AG04450 (cell line): Measurements from ENCODE around the gene MTMR12. TPM values are rescaled to one million over a fixed set of nuclear protein-coding genes. Genes with fewer than 3 reads are reported as not detected.

Experiments used
- CTCF ChIA-PET: fragments of 300-600, 350-600 bp; formaldehyde crosslinking; extraction: SDS; loops from one replicate; lab custom pipeline; 2022; ENCODE audit warnings: antibody characterized with exemption, inconsistent platforms; lab: Charles Lee
- POLR2A ChIA-PET: fragments of 350-600 bp; formaldehyde crosslinking; extraction: SDS; loops from one replicate; lab custom pipeline; 2021; ENCODE audit warnings: antibody characterized with exemption, inconsistent platforms; lab: Yijun Ruan, JAX
- DNase-seq: peaks from one replicate; pipeline ENCODE4 v3.0.0-alpha.2; 2011; ENCODE audit warnings: low read depth, low spot score
- H3K27ac ChIP-seq: one replicate; pipeline ENCODE4 v1.5.1; 2012; ENCODE audit warnings: low read depth, low read length, control low read depth
- H3K27me3 ChIP-seq: one replicate; pipeline ENCODE4 v1.6.0; 2012; ENCODE audit warnings: low read length; ENCODE audit not compliant: control insufficient read depth, insufficient read depth
- H3K4me3 ChIP-seq: 2 replicates; pipeline ENCODE4 v1.5.1; 2011; ENCODE audit warnings: mild to moderate bottlenecking, low read depth, low read length, control low read depth
- H3K9me3 ChIP-seq: 2 replicates; pipeline ENCODE4 v1.5.1; 2012; ENCODE audit warnings: low read length; ENCODE audit not compliant: control insufficient read depth, insufficient read depth
- polyA plus RNA-seq: library from polyadenylated mRNA; depleted of rRNA; stranded (reverse); fragments of >200 nt; gene quantifications from 2 replicates; pipeline ENCODE4 v1.2.3, GENCODE V29; 2011
- TF ChIP-seq, protein P1 (sequence below): IDR thresholded peaks from 2 replicates; pipeline ENCODE4 v1.5.1; 2011; ENCODE audit warnings: low read depth, low read length, control low read depth, inconsistent platforms

MTMR12 gene
- polyA plus RNA-seq, 1 experiment: 20.8 TPM

DNA sequence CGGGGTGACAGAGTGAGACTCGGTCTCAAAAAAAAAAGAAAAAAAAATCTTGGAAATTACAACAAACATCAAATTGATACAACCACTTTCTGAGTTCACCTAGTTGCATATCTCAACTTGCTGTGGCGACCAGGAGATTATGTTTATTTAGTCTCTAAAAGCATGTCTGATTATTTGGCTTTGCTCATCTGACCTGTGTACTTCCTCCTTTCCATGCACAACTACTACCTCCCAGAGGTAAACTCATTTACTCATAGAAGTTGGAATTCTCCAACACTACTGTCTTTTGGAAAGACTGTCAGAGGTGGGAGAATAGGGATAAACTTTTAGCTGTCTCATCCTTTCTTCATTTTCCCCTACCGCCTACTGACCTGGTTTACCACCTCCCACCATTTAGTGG, 42.6 kb downstream of the MTMR12 start:
- H3K4me3 ChIP-seq: no peak overlapping the region
- POLR2A ChIA-PET: no interaction called here
- TF ChIP-seq, protein P1, sequence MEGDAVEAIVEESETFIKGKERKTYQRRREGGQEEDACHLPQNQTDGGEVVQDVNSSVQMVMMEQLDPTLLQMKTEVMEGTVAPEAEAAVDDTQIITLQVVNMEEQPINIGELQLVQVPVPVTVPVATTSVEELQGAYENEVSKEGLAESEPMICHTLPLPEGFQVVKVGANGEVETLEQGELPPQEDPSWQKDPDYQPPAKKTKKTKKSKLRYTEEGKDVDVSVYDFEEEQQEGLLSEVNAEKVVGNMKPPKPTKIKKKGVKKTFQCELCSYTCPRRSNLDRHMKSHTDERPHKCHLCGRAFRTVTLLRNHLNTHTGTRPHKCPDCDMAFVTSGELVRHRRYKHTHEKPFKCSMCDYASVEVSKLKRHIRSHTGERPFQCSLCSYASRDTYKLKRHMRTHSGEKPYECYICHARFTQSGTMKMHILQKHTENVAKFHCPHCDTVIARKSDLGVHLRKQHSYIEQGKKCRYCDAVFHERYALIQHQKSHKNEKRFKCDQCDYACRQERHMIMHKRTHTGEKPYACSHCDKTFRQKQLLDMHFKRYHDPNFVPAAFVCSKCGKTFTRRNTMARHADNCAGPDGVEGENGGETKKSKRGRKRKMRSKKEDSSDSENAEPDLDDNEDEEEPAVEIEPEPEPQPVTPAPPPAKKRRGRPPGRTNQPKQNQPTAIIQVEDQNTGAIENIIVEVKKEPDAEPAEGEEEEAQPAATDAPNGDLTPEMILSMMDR: no peak
- DNase-seq: no peak
- H3K27ac ChIP-seq: no peak overlapping the region
- CTCF ChIA-PET: no interaction called here
- no peaks in the 10 kb centered on the region for H3K27me3 ChIP-seq
- H3K9me3 ChIP-seq: no peaks in the 10 kb centered on the region

- TF ChIP-seq, protein P1: no peak
- ChIA-PET POLR2A (no interaction called here), CTCF (no interaction called here)
Measured at GRCh38 chr5:32265902-32266301, 46.8 kb downstream of the MTMR12 start.

GRCh38 chr5:32264957-32265572, 47.7 kb downstream of the MTMR12 start:
- Histone ChIP-seq H3K4me3 (no peak overlapping the region), H3K27ac (no peak overlapping the region), H3K9me3 (no peaks in the 10 kb centered on the region), H3K27me3 (no peaks in the 10 kb centered on the region)
- TF ChIP-seq, protein P1: no peak
- CTCF ChIA-PET: no interaction called here
- DNase-seq: no peak
- POLR2A ChIA-PET: no interaction called here

More at GRCh38 chr5:32265902-32266301, 46.8 kb downstream of the MTMR12 start:
- Histone ChIP-seq H3K27me3 (no peaks in the 10 kb centered on the region), H3K9me3 (no peaks in the 10 kb centered on the region), H3K27ac (no peak overlapping the region), H3K4me3 (no peak overlapping the region)
- DNase-seq: no peak

DNA sequence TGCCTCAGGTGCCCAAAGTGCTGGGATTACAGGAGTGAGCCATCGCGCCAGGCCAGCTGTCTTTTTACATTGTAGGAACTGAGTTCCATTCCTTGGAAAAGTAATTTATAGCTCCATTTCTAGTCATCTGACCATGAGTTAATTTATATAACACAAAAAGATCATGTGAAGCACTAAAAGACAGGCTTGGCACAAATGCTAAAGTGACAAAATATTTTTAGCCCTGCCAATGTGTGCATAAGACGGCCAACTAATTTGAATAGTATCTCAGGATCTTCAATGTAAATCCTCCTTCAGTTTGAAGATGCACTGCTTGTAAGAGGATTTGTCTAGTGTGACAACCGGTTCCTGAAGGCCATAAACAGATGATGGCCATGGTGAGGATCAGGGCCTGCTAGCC, 49.1 kb downstream of the MTMR12 start:
- CTCF ChIA-PET: interaction anchor here (0.7 kb wide), 1 partner anchor 33 kb away, joined by 3 read pairs; no protein-coding TSS in a partner anchor
- H3K27me3 ChIP-seq: no peaks in the 10 kb centered on the region
- H3K9me3 ChIP-seq: no peaks in the 10 kb centered on the region
- POLR2A ChIA-PET: no interaction called here
- H3K27ac ChIP-seq: no peak overlapping the region
- no peak for DNase-seq
- no peak overlapping the region for H3K4me3 ChIP-seq
- TF ChIP-seq, protein P1: no peak

- ChIA-PET POLR2A (no interaction called here), CTCF (no interaction called here)
- no peak for DNase-seq
- no peak overlapping the region for H3K4me3 ChIP-seq
- H3K27ac ChIP-seq: no peak overlapping the region
- H3K9me3 ChIP-seq: no peaks in the 10 kb centered on the region
- TF ChIP-seq, protein P1: no peak
- H3K27me3 ChIP-seq: no peaks in the 10 kb centered on the region
Measured at GRCh38 chr5:32261198-32261597, 51.5 kb downstream of the MTMR12 start.
